GM10266 (cell line): ENCODE data around the gene EYS.

ENCODE experiments used
- DNase-seq: peaks from one replicate; pipeline ENCODE4 v3.0.0; 2012; ENCODE audit errors: extremely low spot score
- TF ChIP-seq, protein P1 (sequence below): IDR thresholded peaks from 2 replicates; pipeline ENCODE4 v1.5.1; 2012; ENCODE audit warnings: mild to moderate bottlenecking, low read depth; ENCODE audit not compliant: control insufficient read depth, insufficient read depth; ENCODE audit errors: missing control alignments

The EYS gene

DNA sequence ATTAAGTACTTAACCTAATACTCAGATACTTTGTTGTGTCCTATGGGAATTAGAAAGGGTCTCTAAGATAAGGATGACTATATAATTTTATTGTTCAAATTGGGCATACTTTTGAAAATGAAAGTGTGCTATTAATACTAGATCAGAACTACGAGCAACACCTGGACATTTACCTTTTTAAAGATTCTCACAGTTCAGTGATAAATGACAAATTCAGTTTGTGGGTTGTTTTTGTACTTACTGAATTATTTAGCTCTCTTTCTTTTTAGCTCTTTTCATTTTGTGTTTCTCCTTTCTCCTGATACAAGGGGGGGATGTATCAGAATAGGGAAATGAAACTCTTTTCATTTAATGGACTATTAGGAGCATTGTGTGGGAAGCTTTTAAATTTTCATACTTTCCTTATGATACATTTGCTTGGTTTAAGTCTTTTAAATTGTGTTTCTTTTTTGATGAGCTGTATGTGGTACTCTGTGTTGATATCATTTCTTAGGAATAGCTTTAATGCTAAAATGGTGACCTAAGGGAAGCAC lies 2023.9 kb downstream of the EYS start:
- no peak for DNase-seq
- TF ChIP-seq, protein P1, sequence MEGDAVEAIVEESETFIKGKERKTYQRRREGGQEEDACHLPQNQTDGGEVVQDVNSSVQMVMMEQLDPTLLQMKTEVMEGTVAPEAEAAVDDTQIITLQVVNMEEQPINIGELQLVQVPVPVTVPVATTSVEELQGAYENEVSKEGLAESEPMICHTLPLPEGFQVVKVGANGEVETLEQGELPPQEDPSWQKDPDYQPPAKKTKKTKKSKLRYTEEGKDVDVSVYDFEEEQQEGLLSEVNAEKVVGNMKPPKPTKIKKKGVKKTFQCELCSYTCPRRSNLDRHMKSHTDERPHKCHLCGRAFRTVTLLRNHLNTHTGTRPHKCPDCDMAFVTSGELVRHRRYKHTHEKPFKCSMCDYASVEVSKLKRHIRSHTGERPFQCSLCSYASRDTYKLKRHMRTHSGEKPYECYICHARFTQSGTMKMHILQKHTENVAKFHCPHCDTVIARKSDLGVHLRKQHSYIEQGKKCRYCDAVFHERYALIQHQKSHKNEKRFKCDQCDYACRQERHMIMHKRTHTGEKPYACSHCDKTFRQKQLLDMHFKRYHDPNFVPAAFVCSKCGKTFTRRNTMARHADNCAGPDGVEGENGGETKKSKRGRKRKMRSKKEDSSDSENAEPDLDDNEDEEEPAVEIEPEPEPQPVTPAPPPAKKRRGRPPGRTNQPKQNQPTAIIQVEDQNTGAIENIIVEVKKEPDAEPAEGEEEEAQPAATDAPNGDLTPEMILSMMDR, result no peak

DNA sequence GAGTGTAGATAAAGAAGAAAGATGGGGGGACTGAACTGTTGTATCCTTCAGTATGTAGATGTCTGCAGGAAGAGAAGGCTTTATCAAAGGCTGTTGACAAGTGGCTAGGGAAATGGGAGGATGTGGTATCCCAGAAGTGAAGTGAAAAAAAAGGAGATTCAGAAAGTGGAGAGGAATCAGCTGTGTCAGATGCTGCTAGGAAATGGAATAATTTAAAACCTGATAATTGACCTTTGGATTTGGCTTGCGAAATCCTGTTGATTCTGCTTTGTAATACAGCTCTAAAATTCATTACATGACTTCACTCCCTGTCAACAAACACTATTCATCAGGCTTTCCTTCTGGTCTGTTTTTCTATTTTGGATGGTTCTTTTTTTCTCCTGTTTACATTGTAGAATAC lies 2029.7 kb downstream of the EYS start:
- TF ChIP-seq, protein P1, result no peak
- no peak for DNase-seq

DNA sequence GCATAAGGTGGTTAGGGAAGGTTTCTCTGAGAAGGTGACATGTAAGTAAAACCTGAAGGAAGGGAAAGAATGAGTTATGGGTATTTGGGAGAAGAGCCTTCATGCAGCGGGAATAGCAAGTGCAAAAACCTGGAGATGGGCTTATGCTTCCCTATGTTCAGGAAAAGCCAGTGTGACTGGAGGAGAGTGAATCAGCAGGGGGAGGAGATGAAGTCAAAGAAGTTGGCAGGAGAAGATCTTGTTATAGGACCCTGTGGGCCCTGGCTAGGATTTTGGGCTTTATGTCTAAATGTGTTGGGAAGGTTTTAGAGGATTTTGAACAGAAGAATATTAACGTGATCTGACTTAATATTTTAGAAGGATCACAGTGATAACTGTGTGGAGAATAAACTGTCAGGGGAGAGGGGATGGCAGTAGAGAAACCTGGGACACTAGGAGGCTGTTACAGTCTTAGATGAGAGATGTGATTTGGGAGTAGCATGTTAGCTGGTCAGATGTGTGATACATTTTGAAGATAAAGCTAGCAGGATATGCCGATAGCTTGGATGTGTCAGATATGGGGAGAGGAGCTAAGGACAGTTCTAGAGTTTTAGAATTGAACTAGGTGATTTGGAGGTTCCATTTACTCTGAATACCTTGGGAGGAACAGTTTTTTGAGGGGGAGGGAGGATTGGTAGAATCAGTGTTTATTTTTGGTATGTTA lies 2030.5 kb downstream of the EYS start:
- TF ChIP-seq, protein P1, result no peak
- no peak for DNase-seq

DNA sequence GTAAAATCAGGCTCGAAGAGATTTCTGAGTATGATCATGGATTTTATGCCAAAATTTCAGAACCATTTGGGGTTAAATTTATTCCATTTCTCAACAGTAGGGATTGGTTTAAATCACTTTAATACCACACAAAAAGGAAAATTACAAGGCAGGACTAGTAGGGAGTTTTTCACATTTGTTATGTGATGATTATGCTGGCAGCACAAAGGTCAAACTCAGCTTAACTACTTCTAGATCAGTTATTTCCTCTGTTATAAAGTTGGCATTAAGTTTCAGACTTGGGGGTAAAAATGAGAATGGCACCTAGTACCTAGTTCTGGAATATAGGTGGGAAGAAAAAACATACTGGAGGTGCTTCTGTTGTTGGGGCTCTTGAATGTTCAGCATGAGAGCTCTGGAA lies 2031.9 kb downstream of the EYS start:
- DNase-seq, result no peak
- TF ChIP-seq, protein P1, result no peak

DNA sequence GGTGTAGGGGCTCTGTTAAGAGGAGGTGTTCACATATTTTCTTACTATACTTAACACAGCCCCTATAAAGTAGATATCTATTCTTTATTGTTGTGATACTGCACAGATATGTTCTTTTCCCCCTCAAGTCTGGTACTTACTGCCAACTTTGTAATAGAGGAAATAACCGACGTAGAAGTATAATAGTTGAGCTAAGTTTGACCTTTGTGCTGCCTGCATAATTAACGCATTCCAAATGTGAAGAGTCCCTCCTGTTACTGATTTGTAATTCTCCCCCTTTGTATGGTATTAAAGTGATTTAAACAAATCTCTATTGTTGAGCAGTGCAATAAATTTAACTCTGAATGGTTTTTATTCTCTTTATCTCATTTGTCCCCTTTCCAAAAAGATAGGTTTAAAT lies 2032.4 kb downstream of the EYS start:
- TF ChIP-seq, protein P1, result no peak
- DNase-seq, result no peak

DNA sequence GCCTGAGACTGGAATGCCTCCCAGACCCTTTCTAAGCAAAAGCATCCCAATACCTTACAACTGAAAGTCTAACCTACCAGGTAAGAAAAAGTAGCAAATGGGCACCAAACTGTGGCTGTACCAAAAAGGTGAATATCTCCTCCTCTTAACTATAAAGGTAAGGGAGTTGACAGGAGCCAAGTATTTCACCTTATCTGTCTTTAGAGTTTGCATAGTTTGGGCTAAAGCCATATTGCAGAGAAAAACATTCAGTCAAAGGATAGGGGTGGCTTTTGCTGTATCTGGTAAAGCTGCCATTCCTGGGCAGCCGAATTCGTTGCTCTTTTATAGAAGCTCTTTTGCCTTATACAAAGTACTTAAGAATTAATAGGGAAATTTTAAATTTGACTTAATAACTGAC lies 2033.3 kb downstream of the EYS start:
- TF ChIP-seq, protein P1, result no peak
- DNase-seq, result no peak

DNA sequence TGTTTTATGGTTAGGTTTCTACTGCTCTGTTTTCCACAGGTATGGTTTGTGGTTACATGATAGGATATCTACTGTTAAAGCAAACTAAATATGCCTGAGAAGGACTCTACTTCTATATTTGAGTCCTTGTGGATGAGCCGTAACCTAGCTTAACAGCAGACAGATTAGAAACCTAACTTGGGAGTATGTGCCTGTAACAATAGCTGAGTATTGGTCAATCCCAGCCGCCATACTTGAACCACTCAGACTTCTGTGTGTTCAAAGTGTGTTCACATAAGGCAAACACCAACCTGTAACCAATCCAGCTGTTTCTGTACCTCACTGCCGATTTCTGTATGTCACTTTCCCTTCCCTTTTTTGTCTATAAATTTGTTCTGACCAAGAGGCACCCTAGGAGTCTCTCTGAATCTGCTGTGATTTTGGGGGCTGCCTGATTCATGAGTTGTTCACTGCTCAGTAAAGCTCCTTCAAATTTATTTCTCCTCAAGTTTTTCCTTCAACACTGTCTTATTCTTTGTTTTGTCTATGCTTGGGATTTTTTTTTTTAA lies 2034.4 kb downstream of the EYS start:
- DNase-seq, result no peak
- TF ChIP-seq, protein P1, result no peak
